Cardiac muscle cell (in vitro differentiated cells and primary cell): ENCODE data around the gene TERT. TPM values are rescaled to one million over a fixed set of nuclear protein-coding genes. Genes with fewer than 3 reads are reported as not detected.
"Not testable (repeated sequence)": the region's sequence is repeated elsewhere in the genome, so short reads cannot be mapped to it uniquely, and the experiment has no call there.

Experiments
- DNase-seq, 2 donors: peaks; one replicate each; pipeline versions ENCODE4 v3.0.0 to v3.0.0-alpha.2; 2010 to 2017; ENCODE audit warnings: low read depth in 1 of 2, low spot score in 1 of 2
- H3K27ac ChIP-seq: fragments of 200-600 bp; sonication (generic); 2 replicates; pipeline ENCODE4 v1.5.1; 2016
- H3K27me3 ChIP-seq: fragments of 200-600 bp; sonication (generic); 2 replicates; pipeline ENCODE4 v1.6.0; 2016; ENCODE audit warnings: control low read depth
- H3K36me3 ChIP-seq: fragments of 200-600 bp; sonication (generic); 2 replicates; pipeline ENCODE4 v1.5.1; 2016; ENCODE audit warnings: control low read depth
- H3K4me1 ChIP-seq: fragments of 200-600 bp; sonication (generic); 2 replicates; pipeline ENCODE4 v1.8.1; 2017; ENCODE audit warnings: low read depth, mild to moderate bottlenecking, mixed run types
- H3K4me3 ChIP-seq: fragments of 200-600 bp; sonication (generic); 2 replicates; pipeline ENCODE4 v1.5.1; 2016; ENCODE audit warnings: mild to moderate bottlenecking
- H3K9me3 ChIP-seq: fragments of 200-600 bp; sonication (generic); 2 replicates; pipeline ENCODE4 v1.5.1; 2017; ENCODE audit warnings: low read depth, mild to moderate bottlenecking, control low read depth
- polyA plus RNA-seq: library from polyadenylated mRNA; unstranded; fragments of >200 nt; fragmentation: Nextera tagmentation; extraction: Ambion mirVana; gene quantifications from 2 replicates; pipeline ENCODE4 v1.2.1, GENCODE V29; 2016
- total RNA-seq: library from RNA; depleted of rRNA; stranded (reverse); fragments of >200 nt; gene quantifications from 2 replicates; pipeline ENCODE4 v1.2.3, GENCODE V29; 2016
- TF ChIP-seq, protein P1 (sequence below): IDR thresholded peaks from 2 replicates; pipeline ENCODE4 v1.5.1; 2012; ENCODE audit warnings: low read depth, mild to moderate bottlenecking, low read length

The TERT gene
- total RNA-seq (0.30 TPM in 1 of 2 replicates, not detected in the other), polyA plus RNA-seq (not detected in 2 replicates)

DNA sequence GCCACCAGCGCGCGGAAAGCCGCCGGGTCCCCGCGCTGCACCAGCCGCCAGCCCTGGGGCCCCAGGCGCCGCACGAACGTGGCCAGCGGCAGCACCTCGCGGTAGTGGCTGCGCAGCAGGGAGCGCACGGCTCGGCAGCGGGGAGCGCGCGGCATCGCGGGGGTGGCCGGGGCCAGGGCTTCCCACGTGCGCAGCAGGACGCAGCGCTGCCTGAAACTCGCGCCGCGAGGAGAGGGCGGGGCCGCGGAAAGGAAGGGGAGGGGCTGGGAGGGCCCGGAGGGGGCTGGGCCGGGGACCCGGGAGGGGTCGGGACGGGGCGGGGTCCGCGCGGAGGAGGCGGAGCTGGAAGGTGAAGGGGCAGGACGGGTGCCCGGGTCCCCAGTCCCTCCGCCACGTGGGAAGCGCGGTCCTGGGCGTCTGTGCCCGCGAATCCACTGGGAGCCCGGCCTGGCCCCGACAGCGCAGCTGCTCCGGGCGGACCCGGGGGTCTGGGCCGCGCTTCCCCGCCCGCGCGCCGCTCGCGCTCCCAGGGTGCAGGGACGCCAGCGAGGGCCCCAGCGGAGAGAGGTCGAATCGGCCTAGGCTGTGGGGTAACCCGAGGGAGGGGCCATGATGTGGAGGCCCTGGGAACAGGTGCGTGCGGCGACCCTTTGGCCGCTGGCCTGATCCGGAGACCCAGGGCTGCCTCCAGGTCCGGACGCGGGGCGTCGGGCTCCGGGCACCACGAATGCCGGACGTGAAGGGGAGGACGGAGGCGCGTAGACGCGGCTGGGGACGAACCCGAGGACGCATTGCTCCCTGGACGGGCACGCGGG lies at the start of gene TERT:
Gene TERT (minus strand): TSS at position 234 of the 815 bp plus-strand sequence. CDS start 79 bp downstream, at position 155.
- H3K27me3 ChIP-seq, result peaks cover 52% of the 10 kb centered on the region
- no peaks in the 10 kb centered on the region for H3K36me3 ChIP-seq
- peak in 1 of 2 donors; percentile 59 for DNase-seq
- TF ChIP-seq, protein P1, sequence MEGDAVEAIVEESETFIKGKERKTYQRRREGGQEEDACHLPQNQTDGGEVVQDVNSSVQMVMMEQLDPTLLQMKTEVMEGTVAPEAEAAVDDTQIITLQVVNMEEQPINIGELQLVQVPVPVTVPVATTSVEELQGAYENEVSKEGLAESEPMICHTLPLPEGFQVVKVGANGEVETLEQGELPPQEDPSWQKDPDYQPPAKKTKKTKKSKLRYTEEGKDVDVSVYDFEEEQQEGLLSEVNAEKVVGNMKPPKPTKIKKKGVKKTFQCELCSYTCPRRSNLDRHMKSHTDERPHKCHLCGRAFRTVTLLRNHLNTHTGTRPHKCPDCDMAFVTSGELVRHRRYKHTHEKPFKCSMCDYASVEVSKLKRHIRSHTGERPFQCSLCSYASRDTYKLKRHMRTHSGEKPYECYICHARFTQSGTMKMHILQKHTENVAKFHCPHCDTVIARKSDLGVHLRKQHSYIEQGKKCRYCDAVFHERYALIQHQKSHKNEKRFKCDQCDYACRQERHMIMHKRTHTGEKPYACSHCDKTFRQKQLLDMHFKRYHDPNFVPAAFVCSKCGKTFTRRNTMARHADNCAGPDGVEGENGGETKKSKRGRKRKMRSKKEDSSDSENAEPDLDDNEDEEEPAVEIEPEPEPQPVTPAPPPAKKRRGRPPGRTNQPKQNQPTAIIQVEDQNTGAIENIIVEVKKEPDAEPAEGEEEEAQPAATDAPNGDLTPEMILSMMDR, result no peak
- H3K9me3 ChIP-seq, result no peaks in the 10 kb centered on the region
- H3K4me1 ChIP-seq, result no peaks in the 10 kb centered on the region
- H3K27ac ChIP-seq, result no peak within 1 kb of the TSS
- H3K4me3 ChIP-seq, result peak within 1 kb of the TSS; percentile 29

DNA sequence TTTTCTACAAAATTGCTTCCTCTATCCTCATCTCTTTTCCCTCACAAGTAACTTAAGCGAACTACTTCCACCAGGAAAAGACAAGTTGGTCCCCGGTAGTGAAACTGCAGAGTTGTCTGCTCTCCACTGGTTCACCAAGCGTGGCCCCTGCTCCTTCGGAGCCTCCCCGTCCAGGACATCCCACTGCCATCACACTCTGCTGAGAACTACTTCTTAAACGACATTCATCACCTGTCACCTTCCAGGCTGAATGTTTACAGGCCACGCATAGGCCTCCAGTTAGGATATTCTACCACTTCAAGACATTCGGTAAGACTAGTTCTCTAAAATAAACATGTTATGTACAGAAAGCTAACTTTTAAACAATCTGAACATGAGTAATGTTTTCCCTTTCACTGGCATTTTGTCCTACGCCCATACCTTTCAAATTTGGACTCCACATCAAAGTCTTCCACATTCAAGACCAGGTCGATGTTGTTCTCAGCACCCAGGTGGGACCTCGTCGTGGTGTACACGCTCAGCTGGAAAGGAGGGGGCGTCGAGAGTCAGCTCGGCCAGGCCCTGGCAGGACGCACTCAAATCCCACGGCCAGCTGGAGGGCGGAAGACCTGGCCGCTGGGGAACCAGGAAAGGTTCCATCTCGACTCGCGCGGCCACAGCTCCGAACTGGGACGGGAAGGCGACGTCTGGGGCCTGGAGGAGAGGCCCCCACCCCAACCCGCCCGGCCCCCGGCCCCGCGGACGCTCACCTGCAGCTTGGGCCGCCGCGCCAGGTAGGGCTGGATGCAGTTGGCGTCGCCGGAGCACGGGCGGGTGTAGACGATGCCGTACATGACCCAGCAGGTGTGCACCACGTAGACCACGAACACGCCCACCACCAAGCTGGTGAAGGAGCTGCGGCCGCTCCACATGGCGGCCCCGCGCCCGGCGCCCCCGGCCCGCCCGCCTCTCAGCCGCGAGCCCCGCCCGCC lies 49.3 kb upstream of the TERT start:
- peak overlapping the region; percentile 31 for H3K27ac ChIP-seq
- H3K9me3 ChIP-seq, result no peaks in the 10 kb centered on the region
- peak overlapping the region; percentile 71 for H3K4me3 ChIP-seq
- H3K36me3 ChIP-seq, result peaks cover 17% of the 10 kb centered on the region
- H3K27me3 ChIP-seq, result no peaks in the 10 kb centered on the region
- TF ChIP-seq, protein P1, result no peak
- H3K4me1 ChIP-seq, result peaks cover 6% of the 10 kb centered on the region
- peak; percentile 17 to 40 for DNase-seq

DNA sequence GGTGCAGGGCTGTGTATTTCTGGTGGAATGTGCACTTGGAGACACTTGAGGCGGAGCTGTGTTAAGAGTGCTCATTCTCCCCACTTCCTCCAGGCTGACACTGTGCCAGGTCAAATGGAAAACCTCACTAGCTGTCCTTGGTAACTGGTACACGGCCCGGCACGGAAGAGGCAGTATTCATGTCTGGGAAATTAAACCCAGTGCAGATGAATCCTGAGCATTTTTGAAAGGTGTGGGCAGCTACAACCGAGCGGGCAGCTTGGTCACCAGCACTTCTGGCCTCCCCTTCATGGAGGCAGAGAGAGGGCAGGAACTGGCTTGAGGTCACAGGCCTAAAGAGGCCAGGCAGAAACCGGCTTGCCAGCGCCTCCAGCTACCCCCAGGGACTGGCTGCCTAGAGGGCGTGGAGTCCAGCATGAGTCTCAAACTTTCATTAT lies 48.5 kb upstream of the TERT start:
- no peaks in the 10 kb centered on the region for H3K9me3 ChIP-seq
- H3K27ac ChIP-seq, result no peak overlapping the region
- TF ChIP-seq, protein P1, result no peak
- no peak for DNase-seq
- H3K4me3 ChIP-seq, result peak overlapping the region; percentile 71
- no peaks in the 10 kb centered on the region for H3K27me3 ChIP-seq
- peaks cover 23% of the 10 kb centered on the region for H3K36me3 ChIP-seq
- H3K4me1 ChIP-seq, result peaks cover 6% of the 10 kb centered on the region

DNA sequence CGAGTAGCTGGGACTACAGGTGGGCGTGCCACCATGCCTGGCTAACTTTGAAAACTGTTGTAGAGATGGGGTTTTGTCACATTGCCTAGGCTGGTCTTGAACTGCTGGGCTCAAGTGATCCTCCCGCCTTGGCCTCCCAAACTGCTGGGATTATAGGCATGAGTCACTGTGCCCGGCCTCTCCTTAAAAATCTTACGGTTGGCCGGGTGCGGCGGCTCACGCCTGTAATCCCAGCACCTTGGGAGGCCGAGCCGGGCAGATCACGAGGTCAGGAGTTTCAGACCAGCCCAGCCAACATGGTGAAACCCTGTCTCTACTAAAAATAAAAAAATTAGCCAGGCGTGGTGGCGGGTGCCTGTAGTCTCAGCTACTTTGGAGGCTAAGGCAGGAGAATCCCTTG lies 47.8 kb upstream of the TERT start:
- not testable (repeated sequence) for H3K27ac ChIP-seq, H3K4me3 ChIP-seq, DNase-seq, H3K27me3 ChIP-seq, H3K9me3 ChIP-seq, H3K4me1 ChIP-seq
- H3K36me3 ChIP-seq, result peaks cover 29% of the 10 kb centered on the region

DNA sequence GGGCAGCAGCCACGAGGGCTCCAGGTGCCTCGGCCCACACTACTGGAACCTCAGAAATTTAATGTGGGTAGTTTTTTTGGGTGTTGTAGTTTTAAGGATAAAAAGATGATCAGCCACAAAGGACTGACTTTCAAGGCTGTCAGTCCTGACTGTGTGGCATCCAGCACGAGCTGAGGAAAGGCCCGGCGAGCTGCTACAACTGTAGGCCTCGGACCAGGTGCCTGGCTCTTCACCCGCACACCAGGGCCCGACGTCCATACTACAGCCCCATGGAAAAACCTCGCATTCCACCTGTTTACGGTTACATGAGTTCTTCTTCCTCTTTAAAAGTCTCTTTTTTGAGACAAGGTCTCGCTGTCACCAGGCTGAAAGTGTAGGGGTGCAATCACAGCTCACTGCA lies 47.4 kb upstream of the TERT start:
- peaks cover 33% of the 10 kb centered on the region for H3K36me3 ChIP-seq
- no peak overlapping the region for H3K4me3 ChIP-seq
- H3K27me3 ChIP-seq, result no peaks in the 10 kb centered on the region
- no peak overlapping the region for H3K27ac ChIP-seq
- H3K9me3 ChIP-seq, result no peaks in the 10 kb centered on the region
- TF ChIP-seq, protein P1, result no peak
- no peak for DNase-seq
- peaks cover 6% of the 10 kb centered on the region for H3K4me1 ChIP-seq
